Activated CD4-positive, alpha-beta T cell treated with anti-CD3 and anti-CD28 coated beads, Interleukin-2, Interleukin-4, amounts not matched to agents 100 ng/mL and 50 ng/mL, durations not matched to agents 16 hours and 8 hours (primary cell): Measurements from ENCODE around the gene SSX7.
"Not testable (repeated sequence)": the region's sequence is repeated elsewhere in the genome, so short reads cannot be mapped to it uniquely, and the experiment has no call there.

Experiments
- DNase-seq: peaks from one replicate; pipeline ENCODE4 v3.0.0-alpha.2; 2020; ENCODE audit warnings: low spot score

SSX7 gene

GRCh38 chrX:52654800-52655199 lies at the start of gene SSX7:
TSS of gene SSX7 (minus strand) at chrX:52654900. CDS start at chrX:52653472, 1,428 bp downstream.
- not testable (repeated sequence) for DNase-seq

GRCh38 chrX:52692034-52692433 lies 37.3 kb upstream of the SSX7 start:
- not testable (repeated sequence) for DNase-seq

GRCh38 chrX:52662218-52662617 lies 7.5 kb upstream of the SSX7 start:
- DNase-seq, result not testable (repeated sequence)

- DNase-seq, result not testable (repeated sequence)
Measured at GRCh38 chrX:52655475-52655874, 775 bp upstream of the SSX7 start.

GRCh38 chrX:52650676-52651075 lies 4.0 kb downstream of the SSX7 start:
- DNase-seq, result not testable (repeated sequence)

- DNase-seq, result not testable (repeated sequence)
Measured at GRCh38 chrX:52648956-52649355, 5.7 kb downstream of the SSX7 start.

GRCh38 chrX:52628483-52628882 lies 26.2 kb downstream of the SSX7 start:
- not testable (repeated sequence) for DNase-seq

- DNase-seq, result not testable (repeated sequence)
Measured at GRCh38 chrX:52620661-52621060, 34.0 kb downstream of the SSX7 start.

GRCh38 chrX:52608961-52609360 lies 45.7 kb downstream of the SSX7 start:
- DNase-seq, result no peak

GRCh38 chrX:52603151-52603550 lies 51.5 kb downstream of the SSX7 start:
- DNase-seq, result not testable (repeated sequence)

GRCh38 chrX:52598886-52599285 lies 55.8 kb downstream of the SSX7 start:
- DNase-seq, result no peak

- DNase-seq, result no peak
Measured at GRCh38 chrX:52594658-52595057, 60.0 kb downstream of the SSX7 start.
